ENCODE results near the gene GUCY1A2. TPM values are rescaled to one million over a fixed set of nuclear protein-coding genes. Genes with fewer than 3 reads are reported as not detected.

Gene GUCY1A2
- total and polyA plus RNA-seq, 8 donors = 15.6 to 32.7 (median 26.2) TPM

- Histone ChIP-seq H3K27ac (no peak overlapping the region), H3K9me3 (peaks cover 0 to 8% of the 10 kb centered on the region in 2 donors), H3K4me1 (no peaks in the 10 kb centered on the region), H3K36me3 (no peaks in the 10 kb centered on the region), H3K4me3 (no peak overlapping the region), H3K27me3 (no peaks in the 10 kb centered on the region)
- DNase-seq = peak in 1 of 4 donors; percentile 10
- intact Hi-C loops (cut with DNase I) = no loop called here
- TF ChIP-seq CTCF (IDR thresholded peaks at IDR 0.05) = no peak
- ATAC-seq = no peak
Observed at GRCh38 chr11:106853850-106854401, 164.3 kb downstream of the GUCY1A2 start.

GRCh38 chr11:106852779-106853178 lies 165.5 kb downstream of the GUCY1A2 start:
- Histone ChIP-seq H3K27ac (no peak overlapping the region), H3K4me1 (no peaks in the 10 kb centered on the region), H3K27me3 (no peaks in the 10 kb centered on the region), H3K36me3 (no peaks in the 10 kb centered on the region), H3K9me3 (peaks cover 0 to 8% of the 10 kb centered on the region in 2 donors), H3K4me3 (no peak overlapping the region)
- TF ChIP-seq CTCF (IDR thresholded peaks at IDR 0.05) = no peak
- DNase-seq (no peak), ATAC-seq (no peak)
- intact Hi-C loops (cut with DNase I) = no loop called here

GRCh38 chr11:106848526-106848925 lies 169.8 kb downstream of the GUCY1A2 start:
- Histone ChIP-seq H3K4me1 (no peaks in the 10 kb centered on the region), H3K36me3 (no peaks in the 10 kb centered on the region), H3K4me3 (no peak overlapping the region), H3K9me3 (peaks cover 0 to 2% of the 10 kb centered on the region in 2 donors), H3K27ac (no peak overlapping the region), H3K27me3 (no peaks in the 10 kb centered on the region)
- ATAC-seq (no peak), DNase-seq (peak in 2 of 4 donors; percentile 16 to 26)
- TF ChIP-seq CTCF (IDR thresholded peaks at IDR 0.05) = no peak
- intact Hi-C loops (cut with DNase I) = no loop called here

- Histone ChIP-seq H3K27ac (no peak overlapping the region), H3K4me1 (no peaks in the 10 kb centered on the region), H3K36me3 (no peaks in the 10 kb centered on the region), H3K27me3 (no peaks in the 10 kb centered on the region), H3K4me3 (no peak overlapping the region), H3K9me3 (no peaks in the 10 kb centered on the region)
- ATAC-seq (no peak), DNase-seq (no peak)
- no peak for TF ChIP-seq CTCF (IDR thresholded peaks at IDR 0.05)
- intact Hi-C loops (cut with DNase I) = no loop called here
Observed at GRCh38 chr11:106842134-106842533, 176.1 kb downstream of the GUCY1A2 start.

- H3K4me3 ChIP-seq = no peak overlapping the region
- no peaks in the 10 kb centered on the region for H3K9me3 ChIP-seq
- no peaks in the 10 kb centered on the region for H3K4me1 ChIP-seq
- no peaks in the 10 kb centered on the region for H3K36me3 ChIP-seq
- no peaks in the 10 kb centered on the region for H3K27me3 ChIP-seq
- no peak for TF ChIP-seq CTCF (IDR thresholded peaks at IDR 0.05)
- intact Hi-C loops (cut with DNase I) = no loop called here
- DNase-seq (no peak), ATAC-seq (no peak)
- H3K27ac ChIP-seq = no peak overlapping the region
Observed at GRCh38 chr11:106840947-106841346, 177.3 kb downstream of the GUCY1A2 start.

Measured in left lung (tissue), 10 donors.